ENCODE measurements around the gene CREBBP. TPM values are rescaled to one million over a fixed set of nuclear protein-coding genes. Genes with fewer than 3 reads are reported as not detected.

CREBBP gene
- polyA plus RNA-seq, 1 of the 3 experiments (the other 2 are of a cell fraction): 5.7 TPM

DNA sequence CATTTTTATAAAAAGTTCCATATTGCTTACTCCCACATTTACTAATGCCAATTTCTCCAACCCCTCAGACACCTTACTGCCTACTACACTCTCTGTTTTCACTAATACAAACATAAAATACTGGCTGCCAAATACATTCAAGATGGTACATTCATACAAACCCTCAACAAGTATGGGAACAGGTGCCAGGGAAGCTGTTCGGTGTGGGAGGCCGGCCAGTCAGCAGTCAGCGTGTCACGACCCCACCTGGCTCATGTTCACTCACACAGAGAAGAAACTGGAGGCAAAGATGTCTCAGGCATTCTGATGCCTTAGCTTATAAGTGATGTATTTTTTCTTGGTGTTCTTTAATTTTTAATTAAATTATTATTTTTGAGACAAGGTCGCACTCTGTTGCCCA lies 120.8 kb downstream of the CREBBP start:
- H3K36me3 ChIP-seq (replicated peaks in 1 of 2; ENCODE audit: control insufficient read depth in 1 of 2, insufficient read depth in 2 of 2, low read length in 1 of 2): peaks cover 40 to 45% of the 10 kb centered on the region in 2 experiments
- POLR2A ChIA-PET: no interaction called here

DNA sequence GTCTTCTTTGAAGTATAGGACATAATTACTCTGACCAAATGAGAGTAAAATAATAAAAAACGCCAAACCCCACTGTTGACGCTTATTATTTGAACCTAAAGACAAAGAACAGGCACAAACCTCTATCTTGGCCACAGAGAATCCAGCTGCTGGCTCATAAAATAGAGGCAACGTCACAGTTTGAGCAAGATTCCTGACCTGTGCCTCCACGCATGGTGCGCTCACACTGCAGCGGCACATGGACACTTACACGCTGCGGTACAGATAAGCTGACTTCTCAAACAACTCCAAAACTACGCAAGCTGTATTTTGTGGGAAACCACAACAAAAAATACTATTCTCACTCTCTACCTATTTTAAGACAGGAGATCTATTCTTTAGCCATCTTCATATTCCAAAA lies 124.4 kb downstream of the CREBBP start:
- WGBS (ENCODE audit: low lambda C conversion rate): 92% methylated on average over 9 of the region's 9 CpGs
- POLR2A ChIA-PET: no interaction called here
- Histone ChIP-seq H3K4me3 (ENCODE audit: low read depth in 2 of 2, low read length in 1 of 2) (no peak overlapping the region), H2AFZ (ENCODE audit: low read depth) (no peak overlapping the region), H3K4me2 (no peak overlapping the region), H3K79me2 (ENCODE audit: insufficient read depth) (peaks cover 14% of the 10 kb centered on the region; the same call in 1 of the 2 replicates), H3K27me3 (ENCODE audit: insufficient read depth) (no peaks in the 10 kb centered on the region), H3K4me1 (ENCODE audit: control insufficient read depth in 1 of 2, insufficient read depth in 2 of 2, low read depth in 1 of 2, low read length in 1 of 2) (peaks cover 1 to 26% of the 10 kb centered on the region in 2 experiments; a peak in 3 of 4 replicates), H3F3A (replicated peaks; ENCODE audit: insufficient read depth) (no peaks in the 10 kb centered on the region), H3K9me2 (no peaks in the 10 kb centered on the region), H4K20me1 (ENCODE audit: insufficient read depth) (peaks cover 6% of the 10 kb centered on the region; the same call in 1 of the 2 replicates), H3K9ac (no peak overlapping the region), H3K9me3 (no peaks in the 10 kb centered on the region), H3K27ac (ENCODE audit: low read depth in 2 of 2, low read length in 1 of 2) (no peak overlapping the region), H3K36me3 (replicated peaks in 1 of 2; ENCODE audit: control insufficient read depth in 1 of 2, insufficient read depth in 2 of 2, low read length in 1 of 2) (peaks cover 48 to 51% of the 10 kb centered on the region in 2 experiments)
- no peak for DNase-seq
- CTCF ChIA-PET: no interaction called here
- no peak for TF ChIP-seq EP300 (IDR thresholded peaks at IDR 0.05; ENCODE audit: borderline replicate concordance in 1 of 2, low read depth in 1 of 2, low read length in 1 of 2)
- TF ChIP-seq RFX5 (IDR thresholded peaks at IDR 0.05; ENCODE audit: low read length): no peak
- TF ChIP-seq, protein P1, sequence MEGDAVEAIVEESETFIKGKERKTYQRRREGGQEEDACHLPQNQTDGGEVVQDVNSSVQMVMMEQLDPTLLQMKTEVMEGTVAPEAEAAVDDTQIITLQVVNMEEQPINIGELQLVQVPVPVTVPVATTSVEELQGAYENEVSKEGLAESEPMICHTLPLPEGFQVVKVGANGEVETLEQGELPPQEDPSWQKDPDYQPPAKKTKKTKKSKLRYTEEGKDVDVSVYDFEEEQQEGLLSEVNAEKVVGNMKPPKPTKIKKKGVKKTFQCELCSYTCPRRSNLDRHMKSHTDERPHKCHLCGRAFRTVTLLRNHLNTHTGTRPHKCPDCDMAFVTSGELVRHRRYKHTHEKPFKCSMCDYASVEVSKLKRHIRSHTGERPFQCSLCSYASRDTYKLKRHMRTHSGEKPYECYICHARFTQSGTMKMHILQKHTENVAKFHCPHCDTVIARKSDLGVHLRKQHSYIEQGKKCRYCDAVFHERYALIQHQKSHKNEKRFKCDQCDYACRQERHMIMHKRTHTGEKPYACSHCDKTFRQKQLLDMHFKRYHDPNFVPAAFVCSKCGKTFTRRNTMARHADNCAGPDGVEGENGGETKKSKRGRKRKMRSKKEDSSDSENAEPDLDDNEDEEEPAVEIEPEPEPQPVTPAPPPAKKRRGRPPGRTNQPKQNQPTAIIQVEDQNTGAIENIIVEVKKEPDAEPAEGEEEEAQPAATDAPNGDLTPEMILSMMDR (IDR thresholded peaks at IDR 0.05): no peak
- no peak for TF ChIP-seq RXRA (IDR thresholded peaks at IDR 0.05; ENCODE audit: borderline replicate concordance, low read depth)
- no peak for TF ChIP-seq NRF1 (IDR thresholded peaks at IDR 0.05; ENCODE audit: low read depth, low read length)
- no peak for TF ChIP-seq SMC3 (IDR thresholded peaks at IDR 0.05; ENCODE audit: low read depth, low read length)
- TF ChIP-seq, protein P2, sequence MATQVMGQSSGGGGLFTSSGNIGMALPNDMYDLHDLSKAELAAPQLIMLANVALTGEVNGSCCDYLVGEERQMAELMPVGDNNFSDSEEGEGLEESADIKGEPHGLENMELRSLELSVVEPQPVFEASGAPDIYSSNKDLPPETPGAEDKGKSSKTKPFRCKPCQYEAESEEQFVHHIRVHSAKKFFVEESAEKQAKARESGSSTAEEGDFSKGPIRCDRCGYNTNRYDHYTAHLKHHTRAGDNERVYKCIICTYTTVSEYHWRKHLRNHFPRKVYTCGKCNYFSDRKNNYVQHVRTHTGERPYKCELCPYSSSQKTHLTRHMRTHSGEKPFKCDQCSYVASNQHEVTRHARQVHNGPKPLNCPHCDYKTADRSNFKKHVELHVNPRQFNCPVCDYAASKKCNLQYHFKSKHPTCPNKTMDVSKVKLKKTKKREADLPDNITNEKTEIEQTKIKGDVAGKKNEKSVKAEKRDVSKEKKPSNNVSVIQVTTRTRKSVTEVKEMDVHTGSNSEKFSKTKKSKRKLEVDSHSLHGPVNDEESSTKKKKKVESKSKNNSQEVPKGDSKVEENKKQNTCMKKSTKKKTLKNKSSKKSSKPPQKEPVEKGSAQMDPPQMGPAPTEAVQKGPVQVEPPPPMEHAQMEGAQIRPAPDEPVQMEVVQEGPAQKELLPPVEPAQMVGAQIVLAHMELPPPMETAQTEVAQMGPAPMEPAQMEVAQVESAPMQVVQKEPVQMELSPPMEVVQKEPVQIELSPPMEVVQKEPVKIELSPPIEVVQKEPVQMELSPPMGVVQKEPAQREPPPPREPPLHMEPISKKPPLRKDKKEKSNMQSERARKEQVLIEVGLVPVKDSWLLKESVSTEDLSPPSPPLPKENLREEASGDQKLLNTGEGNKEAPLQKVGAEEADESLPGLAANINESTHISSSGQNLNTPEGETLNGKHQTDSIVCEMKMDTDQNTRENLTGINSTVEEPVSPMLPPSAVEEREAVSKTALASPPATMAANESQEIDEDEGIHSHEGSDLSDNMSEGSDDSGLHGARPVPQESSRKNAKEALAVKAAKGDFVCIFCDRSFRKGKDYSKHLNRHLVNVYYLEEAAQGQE (IDR thresholded peaks at IDR 0.05; ENCODE audit: low read depth, low read length): no peak
- TF ChIP-seq, protein P3, sequence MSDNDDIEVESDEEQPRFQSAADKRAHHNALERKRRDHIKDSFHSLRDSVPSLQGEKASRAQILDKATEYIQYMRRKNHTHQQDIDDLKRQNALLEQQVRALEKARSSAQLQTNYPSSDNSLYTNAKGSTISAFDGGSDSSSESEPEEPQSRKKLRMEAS (IDR thresholded peaks at IDR 0.05; ENCODE audit: low read depth): no peak
- no peak for TF ChIP-seq MEF2A (IDR thresholded peaks at IDR 0.05; ENCODE audit: borderline replicate concordance, low read depth)
- TF ChIP-seq RCOR1 (IDR thresholded peaks at IDR 0.05; ENCODE audit: low read length): no peak
- TF ChIP-seq GABPA (IDR thresholded peaks at IDR 0.05; ENCODE audit: low read depth): no peak

More for the DNA sequence above, 120.8 kb downstream of the CREBBP start:
- H3K9ac ChIP-seq: no peak overlapping the region
- no peaks in the 10 kb centered on the region for H3K9me2 ChIP-seq
- peaks cover 24% of the 10 kb centered on the region; the same call in 1 of the 2 replicates for H3K79me2 ChIP-seq (ENCODE audit: insufficient read depth)
- no peaks in the 10 kb centered on the region for H3K9me3 ChIP-seq
- CTCF ChIA-PET: interaction anchor here (0.7 to 1.3 kb wide), 3 partner anchors 8 to 68 kb away, joined by 3 to 4 read pairs (median 3); no protein-coding TSS in a partner anchor
- no peak overlapping the region for H2AFZ ChIP-seq (ENCODE audit: low read depth)
- DNase-seq: no peak
- H3K4me3 ChIP-seq (ENCODE audit: low read depth in 2 of 2, low read length in 1 of 2): no peak overlapping the region
- no peaks in the 10 kb centered on the region for H3F3A ChIP-seq (replicated peaks; ENCODE audit: insufficient read depth)
- TF ChIP-seq RXRA (IDR thresholded peaks at IDR 0.05; ENCODE audit: borderline replicate concordance, low read depth) (no peak), SMC3 (IDR thresholded peaks at IDR 0.05; ENCODE audit: low read depth, low read length) (no peak), CHD2 (IDR thresholded peaks at IDR 0.05; ENCODE audit: low read length, partially characterized antibody) (no peak), EP300 (IDR thresholded peaks at IDR 0.05; ENCODE audit: borderline replicate concordance in 1 of 2, low read depth in 1 of 2, low read length in 1 of 2) (no peak), FOXM1 (IDR thresholded peaks at IDR 0.05; ENCODE audit: low read depth) (no peak), YY1 (IDR thresholded peaks at IDR 0.05; ENCODE audit: low read depth) (no peak), EZH2phosphoT487 (IDR thresholded peaks at IDR 0.05; ENCODE audit: borderline replicate concordance, low read depth) (no peak), ELF1 (IDR thresholded peaks at IDR 0.05) (no peak)
- TF ChIP-seq, protein P1 (IDR thresholded peaks at IDR 0.05): no peak
- TF ChIP-seq, protein P4, sequence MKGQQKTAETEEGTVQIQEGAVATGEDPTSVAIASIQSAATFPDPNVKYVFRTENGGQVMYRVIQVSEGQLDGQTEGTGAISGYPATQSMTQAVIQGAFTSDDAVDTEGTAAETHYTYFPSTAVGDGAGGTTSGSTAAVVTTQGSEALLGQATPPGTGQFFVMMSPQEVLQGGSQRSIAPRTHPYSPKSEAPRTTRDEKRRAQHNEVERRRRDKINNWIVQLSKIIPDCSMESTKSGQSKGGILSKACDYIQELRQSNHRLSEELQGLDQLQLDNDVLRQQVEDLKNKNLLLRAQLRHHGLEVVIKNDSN (IDR thresholded peaks at IDR 0.05; ENCODE audit: borderline replicate concordance, low read depth): no peak
- TF ChIP-seq, protein P3 (IDR thresholded peaks at IDR 0.05; ENCODE audit: low read depth): no peak
- H4K20me1 ChIP-seq (ENCODE audit: insufficient read depth): peaks cover 9% of the 10 kb centered on the region; the same call in 1 of the 2 replicates
- H3K4me1 ChIP-seq (ENCODE audit: control insufficient read depth in 1 of 2, insufficient read depth in 2 of 2, low read depth in 1 of 2, low read length in 1 of 2): peaks cover 9 to 12% of the 10 kb centered on the region in 2 experiments; a peak in 3 of 4 replicates
- WGBS (ENCODE audit: low lambda C conversion rate): 98% methylated on average over 5 of the region's 5 CpGs
- H3K27me3 ChIP-seq (ENCODE audit: insufficient read depth): no peaks in the 10 kb centered on the region
- no peak overlapping the region for H3K27ac ChIP-seq (ENCODE audit: low read depth in 2 of 2, low read length in 1 of 2)
- no peak overlapping the region for H3K4me2 ChIP-seq
